Measurements from ENCODE around the gene LMO2. TPM values are rescaled to one million over a fixed set of nuclear protein-coding genes. Genes with fewer than 3 reads are reported as not detected.
"Not testable (repeated sequence)": the region's sequence is repeated elsewhere in the genome, so short reads cannot be mapped to it uniquely, and the experiment has no call there.

Gene LMO2
- total RNA-seq, 1 experiment from 2014 or later: 0.64 TPM

DNA sequence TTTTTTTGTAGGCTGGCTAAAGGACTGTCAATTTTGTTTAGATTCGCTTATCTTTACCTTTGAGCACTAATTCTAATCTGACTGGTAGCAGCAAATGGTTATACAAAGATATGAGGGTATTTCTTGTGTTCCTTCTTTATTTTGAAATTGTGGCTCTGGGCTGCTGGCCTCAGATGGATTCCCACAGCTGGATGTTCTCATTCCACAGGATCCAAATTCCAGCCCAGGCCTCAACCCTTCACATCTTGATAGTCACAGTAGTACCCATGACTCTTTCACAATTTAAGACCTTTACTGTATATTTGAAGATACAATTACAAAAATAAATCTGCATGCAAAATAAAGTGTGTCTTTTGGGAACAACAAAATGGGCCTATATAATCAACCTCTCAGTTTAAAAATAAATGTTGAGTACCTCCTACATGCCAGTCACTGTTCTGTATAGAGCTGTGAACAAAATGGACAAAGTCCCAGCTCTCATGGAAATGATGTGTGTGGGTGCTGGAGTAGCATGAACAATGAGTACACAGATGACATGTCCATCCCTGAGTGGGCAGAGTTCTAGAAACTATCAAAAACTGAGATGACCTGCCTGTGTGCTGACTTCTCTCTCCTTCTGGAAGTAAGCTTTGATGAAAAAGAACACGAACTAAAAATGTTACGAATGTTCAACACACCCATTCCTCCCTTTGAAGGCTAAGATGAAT lies 65.9 kb downstream of the LMO2 start:
- Histone ChIP-seq H3K9me3 (ENCODE audit: control insufficient read depth, insufficient read depth, low read depth, low read length) (no peaks in the 10 kb centered on the region), H3K27ac (ENCODE audit: low read length) (no peak overlapping the region), H3K36me3 (ENCODE audit: control insufficient read depth, insufficient read depth, low read length) (no peaks in the 10 kb centered on the region), H3K4me1 (ENCODE audit: control insufficient read depth, insufficient read depth, low read length) (no peaks in the 10 kb centered on the region), H3K4me3 (ENCODE audit: low read depth in 2 of 2, low read length in 2 of 2) (no peak overlapping the region), H3K27me3 (ENCODE audit: control insufficient read depth, insufficient read depth, low read length) (no peaks in the 10 kb centered on the region)
- POLR2A ChIA-PET: interaction anchor here (0.6 kb wide), 1 partner anchor 18 kb away, joined by 5 read pairs; no protein-coding TSS in a partner anchor
- CTCF ChIA-PET: no interaction called here
- in situ Hi-C loops (cut with HindIII; ENCODE audit: low pct_unique_long_range_greater_than_20kb, low sequenced_read_pairs): no loop called here
- ATAC-seq: no peak
- intact Hi-C loops (cut with micrococcal nuclease; ENCODE audit: unreplicated experiment): loop anchor here (10.0 kb wide), 1 partner anchor 451 kb away; the partner anchor contains the start of gene KIAA1549L
- TF ChIP-seq, protein P1, sequence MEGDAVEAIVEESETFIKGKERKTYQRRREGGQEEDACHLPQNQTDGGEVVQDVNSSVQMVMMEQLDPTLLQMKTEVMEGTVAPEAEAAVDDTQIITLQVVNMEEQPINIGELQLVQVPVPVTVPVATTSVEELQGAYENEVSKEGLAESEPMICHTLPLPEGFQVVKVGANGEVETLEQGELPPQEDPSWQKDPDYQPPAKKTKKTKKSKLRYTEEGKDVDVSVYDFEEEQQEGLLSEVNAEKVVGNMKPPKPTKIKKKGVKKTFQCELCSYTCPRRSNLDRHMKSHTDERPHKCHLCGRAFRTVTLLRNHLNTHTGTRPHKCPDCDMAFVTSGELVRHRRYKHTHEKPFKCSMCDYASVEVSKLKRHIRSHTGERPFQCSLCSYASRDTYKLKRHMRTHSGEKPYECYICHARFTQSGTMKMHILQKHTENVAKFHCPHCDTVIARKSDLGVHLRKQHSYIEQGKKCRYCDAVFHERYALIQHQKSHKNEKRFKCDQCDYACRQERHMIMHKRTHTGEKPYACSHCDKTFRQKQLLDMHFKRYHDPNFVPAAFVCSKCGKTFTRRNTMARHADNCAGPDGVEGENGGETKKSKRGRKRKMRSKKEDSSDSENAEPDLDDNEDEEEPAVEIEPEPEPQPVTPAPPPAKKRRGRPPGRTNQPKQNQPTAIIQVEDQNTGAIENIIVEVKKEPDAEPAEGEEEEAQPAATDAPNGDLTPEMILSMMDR (IDR thresholded peaks at IDR 0.05): no peak
- TF ChIP-seq TCF7L2 (IDR thresholded peaks at IDR 0.05; ENCODE audit: low read depth, low read length) (no peak), POLR2AphosphoS5 (IDR thresholded peaks at IDR 0.05; ENCODE audit: low read depth, low read length) (no peak), SIN3A (IDR thresholded peaks at IDR 0.05; ENCODE audit: borderline replicate concordance, insufficient read depth, low read depth, low read length) (no peak)
- TF ChIP-seq, protein P2, sequence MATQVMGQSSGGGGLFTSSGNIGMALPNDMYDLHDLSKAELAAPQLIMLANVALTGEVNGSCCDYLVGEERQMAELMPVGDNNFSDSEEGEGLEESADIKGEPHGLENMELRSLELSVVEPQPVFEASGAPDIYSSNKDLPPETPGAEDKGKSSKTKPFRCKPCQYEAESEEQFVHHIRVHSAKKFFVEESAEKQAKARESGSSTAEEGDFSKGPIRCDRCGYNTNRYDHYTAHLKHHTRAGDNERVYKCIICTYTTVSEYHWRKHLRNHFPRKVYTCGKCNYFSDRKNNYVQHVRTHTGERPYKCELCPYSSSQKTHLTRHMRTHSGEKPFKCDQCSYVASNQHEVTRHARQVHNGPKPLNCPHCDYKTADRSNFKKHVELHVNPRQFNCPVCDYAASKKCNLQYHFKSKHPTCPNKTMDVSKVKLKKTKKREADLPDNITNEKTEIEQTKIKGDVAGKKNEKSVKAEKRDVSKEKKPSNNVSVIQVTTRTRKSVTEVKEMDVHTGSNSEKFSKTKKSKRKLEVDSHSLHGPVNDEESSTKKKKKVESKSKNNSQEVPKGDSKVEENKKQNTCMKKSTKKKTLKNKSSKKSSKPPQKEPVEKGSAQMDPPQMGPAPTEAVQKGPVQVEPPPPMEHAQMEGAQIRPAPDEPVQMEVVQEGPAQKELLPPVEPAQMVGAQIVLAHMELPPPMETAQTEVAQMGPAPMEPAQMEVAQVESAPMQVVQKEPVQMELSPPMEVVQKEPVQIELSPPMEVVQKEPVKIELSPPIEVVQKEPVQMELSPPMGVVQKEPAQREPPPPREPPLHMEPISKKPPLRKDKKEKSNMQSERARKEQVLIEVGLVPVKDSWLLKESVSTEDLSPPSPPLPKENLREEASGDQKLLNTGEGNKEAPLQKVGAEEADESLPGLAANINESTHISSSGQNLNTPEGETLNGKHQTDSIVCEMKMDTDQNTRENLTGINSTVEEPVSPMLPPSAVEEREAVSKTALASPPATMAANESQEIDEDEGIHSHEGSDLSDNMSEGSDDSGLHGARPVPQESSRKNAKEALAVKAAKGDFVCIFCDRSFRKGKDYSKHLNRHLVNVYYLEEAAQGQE (IDR thresholded peaks at IDR 0.05; ENCODE audit: insufficient read depth in 1 of 2, low read depth in 2 of 2, low read length in 1 of 2): no peak
- BruUV-seq (replicated peaks): no TSS peak
- DNase-seq (ENCODE audit: low read depth, low spot score): no peak

DNA sequence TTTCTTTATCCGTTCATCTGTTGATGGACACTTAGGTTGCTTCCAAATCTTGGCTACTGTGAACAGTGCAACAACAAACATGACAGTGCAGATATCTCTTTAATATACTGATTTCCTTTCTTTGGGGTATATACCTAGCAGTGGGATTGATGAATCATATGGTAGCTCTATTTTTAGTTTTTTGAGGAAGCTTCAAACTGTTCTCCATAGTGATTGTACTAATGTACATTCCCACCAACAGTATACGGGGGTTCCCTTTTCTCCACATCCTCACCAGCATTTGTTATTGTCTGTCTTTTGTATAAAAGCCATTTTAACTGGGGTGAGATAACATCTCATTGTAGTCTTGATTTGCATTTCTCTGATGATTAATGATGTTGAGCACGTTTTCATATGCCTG lies 68.9 kb downstream of the LMO2 start:
- CTCF ChIA-PET; in situ Hi-C loops (cut with HindIII; ENCODE audit: low pct_unique_long_range_greater_than_20kb, low sequenced_read_pairs): not testable (repeated sequence)

More for the DNA sequence above, 68.9 kb downstream of the LMO2 start:
- H3K27me3 ChIP-seq (ENCODE audit: control insufficient read depth, insufficient read depth, low read length); H3K36me3 ChIP-seq (ENCODE audit: control insufficient read depth, insufficient read depth, low read length); BruUV-seq (replicated peaks); DNase-seq (ENCODE audit: low read depth, low spot score); H3K4me1 ChIP-seq (ENCODE audit: control insufficient read depth, insufficient read depth, low read length); H3K9me3 ChIP-seq (ENCODE audit: control insufficient read depth, insufficient read depth, low read depth, low read length); POLR2A ChIA-PET; H3K4me3 ChIP-seq (ENCODE audit: low read depth in 2 of 2, low read length in 2 of 2); ATAC-seq; H3K27ac ChIP-seq (ENCODE audit: low read length): not testable (repeated sequence)
- intact Hi-C loops (cut with micrococcal nuclease; ENCODE audit: unreplicated experiment): loop anchor here (10.0 kb wide), 1 partner anchor 448 kb away; the partner anchor contains the start of gene KIAA1549L
